GM20431 (cell line): ENCODE results near the gene ARHGEF37.
"Not testable (repeated sequence)": the region's sequence is repeated elsewhere in the genome, so short reads cannot be mapped to it uniquely, and the experiment has no call there.

Experiments
- in situ Hi-C: fragments of 300-500 bp; cut with MseI, MboI; formaldehyde crosslinking; loops from one replicate; pipeline ENCODE4 v1.15.0; 2020; ENCODE audit warnings: low sequenced_read_pairs; ENCODE audit not compliant: unreplicated experiment

ARHGEF37 gene

DNA sequence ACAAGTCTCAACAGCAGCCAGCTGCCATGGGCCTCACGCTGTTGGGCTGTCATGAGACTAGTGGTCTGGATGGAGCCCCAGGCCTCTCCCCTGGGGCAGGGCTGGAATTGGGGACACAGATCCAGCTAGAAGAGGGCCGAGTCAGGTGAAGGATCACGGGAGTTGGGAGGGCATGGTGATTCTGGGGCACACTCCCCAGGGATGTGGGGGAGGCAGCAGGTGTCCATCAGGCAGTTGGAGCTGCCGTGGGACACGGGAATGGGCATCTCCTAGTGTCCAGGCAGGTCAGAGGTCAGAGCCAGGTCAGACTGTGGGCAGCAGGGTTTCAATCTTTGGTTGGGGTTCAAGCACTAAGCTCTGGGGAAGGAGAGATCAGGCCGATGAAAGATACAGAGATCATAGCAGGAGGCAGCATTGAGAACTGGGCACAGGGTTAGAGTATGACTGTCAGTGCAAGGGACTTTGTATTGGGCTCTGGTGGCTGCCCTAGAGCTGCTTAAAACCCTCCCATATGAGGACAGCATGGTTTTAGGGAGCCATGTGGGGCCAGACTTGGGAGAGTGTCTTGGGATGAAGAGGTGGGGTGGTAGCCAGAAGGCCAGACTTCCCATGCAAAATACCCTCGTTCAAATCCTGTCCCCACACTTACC lies 59.2 kb downstream of the ARHGEF37 start:
- in situ Hi-C loops, result no loop called here

DNA sequence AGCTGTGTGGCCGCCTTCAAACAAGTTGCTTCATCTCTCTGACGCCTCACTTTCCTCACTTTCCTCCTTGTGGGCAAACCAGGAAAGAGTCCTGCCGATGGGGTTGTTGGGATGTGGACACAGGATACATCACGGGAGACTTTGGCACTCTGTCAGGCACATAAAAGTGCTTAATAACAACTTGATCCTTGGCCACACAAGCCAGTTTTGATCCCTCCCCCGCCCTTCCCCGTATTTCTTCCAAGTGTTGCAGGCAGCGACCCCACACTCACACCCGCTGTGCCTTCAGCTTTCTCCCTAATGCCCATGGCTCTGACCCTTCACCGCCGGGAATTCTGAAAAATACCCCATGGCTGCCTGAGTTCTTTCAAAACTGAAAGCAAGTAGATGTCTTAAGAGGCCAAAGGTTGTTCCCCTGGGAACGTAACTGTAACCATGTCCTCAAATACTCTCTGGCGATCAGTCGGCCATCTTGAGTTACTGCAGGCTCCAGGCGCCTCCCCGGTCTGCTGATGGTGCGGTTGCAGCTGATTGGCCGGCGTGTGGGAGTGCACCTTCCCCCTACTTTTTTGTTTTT lies 59.8 kb downstream of the ARHGEF37 start:
- in situ Hi-C loops, result no loop called here

DNA sequence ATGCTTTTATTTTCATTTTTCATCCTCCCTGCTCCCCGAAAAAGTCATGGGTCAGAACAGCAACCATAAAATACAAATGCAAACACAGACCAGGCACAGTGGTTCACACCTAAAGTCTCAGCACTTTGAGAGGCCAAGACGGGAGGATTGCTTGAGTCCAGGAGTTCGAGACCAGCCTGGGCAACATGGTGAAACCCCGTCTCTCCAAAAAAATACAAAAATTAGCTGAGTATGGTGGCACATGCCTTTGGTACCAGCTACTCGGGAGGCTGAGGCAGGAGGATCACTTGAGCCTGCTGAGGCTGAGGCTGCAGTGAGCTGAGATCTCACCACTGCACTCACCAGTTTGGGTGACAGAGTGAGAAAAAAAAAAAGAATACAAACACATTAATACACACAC lies 60.3 kb downstream of the ARHGEF37 start:
- in situ Hi-C loops, result no loop called here

DNA sequence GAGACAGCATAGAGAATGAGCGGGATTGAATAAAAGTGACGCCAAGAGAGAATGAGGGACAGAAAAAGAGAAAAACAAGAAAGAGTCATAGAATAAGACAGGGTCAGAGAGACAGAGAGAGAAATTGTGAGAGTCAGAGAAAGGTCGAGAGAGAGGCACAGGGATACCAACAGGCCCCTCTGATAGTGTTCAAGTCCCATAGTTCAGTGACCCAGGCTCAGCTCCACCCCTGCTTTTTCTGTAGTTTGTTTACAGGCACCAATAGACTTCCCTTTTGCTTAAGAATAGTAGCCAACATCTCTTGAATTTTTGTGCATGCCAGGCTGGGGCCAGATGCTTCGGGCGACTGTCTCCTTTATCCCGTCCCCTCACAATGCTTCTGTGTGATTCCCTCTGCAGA lies 62.5 kb downstream of the ARHGEF37 start:
- in situ Hi-C loops, result no loop called here

DNA sequence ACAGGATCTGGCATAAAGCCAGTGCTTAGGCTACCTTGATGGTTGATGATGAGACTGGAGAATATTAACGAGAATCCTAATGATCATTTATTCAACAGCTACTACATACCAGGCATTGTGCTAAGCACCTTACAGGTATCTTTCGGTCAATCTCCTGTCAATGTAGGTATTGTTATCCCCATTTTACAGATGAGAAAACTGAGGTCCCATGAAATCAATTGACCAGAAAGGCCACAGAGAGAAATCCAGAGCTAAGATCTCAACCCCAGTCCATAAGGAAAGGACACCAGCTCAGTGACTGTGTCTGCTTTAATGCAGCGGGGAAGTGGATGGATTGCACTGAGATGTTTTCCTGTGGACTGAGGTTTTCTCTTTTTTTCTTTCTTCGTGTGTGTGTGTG lies 63.3 kb downstream of the ARHGEF37 start:
- in situ Hi-C loops, result no loop called here

DNA sequence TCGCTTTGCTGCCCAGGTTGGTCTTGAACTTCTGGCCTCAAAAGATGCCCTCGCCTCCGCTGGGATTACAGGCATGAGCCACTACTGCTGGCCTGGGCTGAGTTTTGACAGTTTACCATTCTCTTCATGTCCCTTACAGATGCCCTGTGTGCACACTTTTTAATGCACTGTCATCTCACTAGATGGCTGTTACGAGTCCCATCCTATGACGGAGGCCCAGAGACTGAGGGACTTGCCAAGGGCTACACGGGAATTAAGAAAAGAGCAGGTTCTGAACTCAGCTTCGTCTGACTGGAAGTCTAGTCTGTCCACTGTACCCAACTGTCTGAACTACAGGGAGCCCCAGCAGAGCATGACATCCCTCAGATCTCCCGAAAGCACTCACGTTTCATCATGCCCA lies 63.9 kb downstream of the ARHGEF37 start:
- in situ Hi-C loops, result no loop called here

DNA sequence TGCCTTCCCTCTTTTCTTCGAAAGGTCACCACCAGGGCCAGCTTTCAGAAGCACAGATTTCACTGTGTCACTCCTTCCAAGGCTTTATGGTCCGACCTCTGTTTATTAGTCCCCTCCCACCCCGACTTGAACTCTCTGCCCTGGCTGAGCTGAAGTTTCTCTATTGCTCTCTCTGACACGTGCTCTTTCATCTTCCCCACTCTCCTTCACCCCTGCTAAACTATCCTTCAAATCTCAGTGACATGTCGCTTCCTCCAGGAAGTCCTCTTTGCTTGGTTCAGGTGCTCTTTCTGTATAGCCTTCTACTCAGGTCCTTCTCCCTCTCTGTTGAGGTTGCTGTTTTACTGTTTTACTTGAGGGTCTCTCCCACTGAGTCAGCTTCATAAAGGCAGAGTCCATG lies 64.4 kb downstream of the ARHGEF37 start:
- in situ Hi-C loops, result no loop called here

DNA sequence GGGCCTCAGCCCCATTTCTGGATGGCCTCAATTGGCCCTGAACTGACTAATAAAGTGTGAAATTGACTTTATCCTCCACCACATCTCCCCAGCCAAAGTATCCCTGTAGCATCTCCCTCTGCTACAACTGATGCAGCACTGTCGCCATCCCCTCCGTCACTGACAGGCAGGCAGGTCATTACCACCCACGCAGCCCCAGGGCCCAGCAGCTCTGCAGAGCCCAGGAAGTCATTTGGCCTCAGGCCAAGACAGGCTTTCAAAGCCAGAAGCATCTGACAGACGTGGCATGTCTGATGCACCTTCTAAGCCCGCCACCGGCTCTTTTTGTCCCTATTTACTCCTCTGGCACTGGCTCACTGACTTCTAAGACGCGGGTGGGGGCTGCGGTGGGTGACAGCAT lies 65.3 kb downstream of the ARHGEF37 start:
- in situ Hi-C loops, result no loop called here

DNA sequence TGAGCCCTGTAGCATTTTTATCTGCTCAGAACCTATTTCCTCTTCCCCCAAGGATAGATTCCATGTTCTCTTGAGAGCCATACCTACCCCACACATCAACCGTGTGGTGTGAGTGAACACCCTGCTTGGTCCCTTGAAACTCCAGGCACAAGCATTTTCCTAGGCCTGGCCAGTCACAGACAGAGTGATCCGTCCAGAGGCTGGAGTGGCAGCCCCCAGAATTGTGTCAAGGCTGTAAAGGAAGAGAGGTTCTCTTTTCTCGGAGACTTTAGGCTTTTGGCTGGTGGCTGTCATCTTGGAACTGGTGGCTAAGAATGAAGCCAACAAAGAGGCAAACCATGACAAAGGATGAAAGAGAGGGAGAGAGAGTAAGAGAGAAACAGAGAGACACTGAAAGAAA lies 66.0 kb downstream of the ARHGEF37 start:
- in situ Hi-C loops, result no loop called here

DNA sequence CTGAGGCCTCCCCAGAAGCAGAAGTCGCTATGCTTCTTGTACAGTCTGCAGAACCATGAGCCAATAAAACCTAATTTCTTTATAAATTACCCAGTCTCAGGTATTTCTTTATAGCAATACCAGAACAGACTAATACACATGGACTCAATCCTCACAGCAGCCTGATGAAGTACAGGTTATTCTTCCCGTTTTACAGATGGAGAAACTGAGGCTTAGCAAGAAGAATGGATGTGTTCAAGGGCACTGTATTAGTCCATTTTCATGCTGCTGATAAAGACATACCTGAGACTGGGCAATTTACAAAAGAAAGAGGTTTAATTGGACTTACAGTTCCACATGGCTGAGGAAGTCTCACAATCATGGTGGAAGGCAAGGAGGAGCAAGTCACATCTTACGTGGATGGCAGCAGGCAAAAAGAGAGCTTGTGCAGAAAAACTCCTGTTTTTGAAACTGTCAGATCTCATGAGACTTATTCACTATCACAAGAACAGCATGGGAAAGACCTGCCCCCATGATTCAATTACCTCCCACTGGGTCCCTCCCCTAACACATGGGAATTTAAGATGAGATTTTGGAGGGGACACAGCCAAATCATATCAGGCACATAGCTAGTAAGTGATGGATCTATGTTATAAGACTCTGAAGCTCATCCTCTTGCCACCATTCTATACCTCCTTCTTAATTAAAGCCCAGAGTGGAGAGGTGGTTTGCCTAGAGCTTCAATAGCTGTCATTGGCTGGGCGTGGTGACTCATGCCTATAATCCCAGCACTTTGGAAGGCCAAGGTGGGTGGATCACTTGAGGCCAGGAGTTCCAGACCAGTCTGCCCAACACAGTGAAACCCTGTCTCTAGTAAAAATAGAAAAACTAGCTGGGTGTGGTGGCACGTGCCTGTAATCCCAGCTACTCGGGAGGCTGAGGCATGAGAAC lies 67.4 kb downstream of the ARHGEF37 start:
- in situ Hi-C loops, result not testable (repeated sequence)

DNA sequence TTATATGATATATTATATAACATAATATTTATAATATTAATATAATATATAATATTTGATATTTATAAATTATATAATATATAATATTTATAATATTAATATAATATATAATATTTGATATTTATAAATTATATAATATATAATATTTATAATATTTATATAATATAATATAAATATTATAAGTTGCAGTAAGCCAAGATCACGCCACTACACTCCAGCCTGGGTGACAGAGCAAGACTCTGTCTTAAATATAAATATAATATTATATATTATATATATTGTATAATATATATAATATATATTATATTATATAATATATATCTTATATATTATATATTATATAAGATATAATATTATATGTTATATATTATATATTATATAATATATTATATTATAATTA lies 68.4 kb downstream of the ARHGEF37 start:
- in situ Hi-C loops, result not testable (repeated sequence)

DNA sequence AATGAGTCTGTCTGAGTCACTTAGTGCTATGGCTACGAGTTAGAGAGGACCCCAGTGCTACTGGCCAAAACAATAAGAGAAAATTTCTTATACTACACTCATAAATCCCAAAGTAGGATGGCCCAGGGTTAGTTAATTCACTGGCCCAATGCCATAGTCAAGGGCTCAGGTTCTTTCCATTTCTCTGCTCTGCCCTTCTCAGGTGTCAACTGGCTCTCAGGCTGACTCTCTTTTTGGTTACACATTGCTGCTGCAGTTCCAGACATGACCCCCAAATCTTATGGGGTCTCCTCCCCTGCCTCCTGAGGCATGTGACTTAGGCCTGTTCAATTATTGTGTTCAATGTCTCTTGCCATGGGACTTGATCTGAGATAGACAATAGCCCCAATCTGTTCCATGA lies 70.4 kb downstream of the ARHGEF37 start:
- in situ Hi-C loops, result no loop called here

DNA sequence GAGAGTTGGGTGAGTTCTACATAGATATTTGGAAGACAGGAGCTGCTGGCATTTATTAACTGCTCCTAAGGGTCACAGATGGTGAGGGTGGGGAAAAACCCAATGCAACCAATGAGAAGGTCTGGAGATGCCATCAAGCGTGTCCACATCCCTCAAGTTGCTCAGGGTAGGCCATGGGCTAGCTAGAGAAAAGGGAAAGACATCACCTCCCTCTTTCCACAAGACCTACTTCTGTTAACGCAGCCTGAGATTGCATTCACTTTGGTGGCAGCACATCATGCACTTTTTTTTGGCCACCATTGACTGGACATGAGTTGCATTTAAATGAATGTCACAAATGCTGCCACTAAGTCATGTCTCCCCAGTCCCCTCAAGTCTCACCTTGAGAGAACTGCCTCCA lies 71.4 kb downstream of the ARHGEF37 start:
- in situ Hi-C loops, result no loop called here

DNA sequence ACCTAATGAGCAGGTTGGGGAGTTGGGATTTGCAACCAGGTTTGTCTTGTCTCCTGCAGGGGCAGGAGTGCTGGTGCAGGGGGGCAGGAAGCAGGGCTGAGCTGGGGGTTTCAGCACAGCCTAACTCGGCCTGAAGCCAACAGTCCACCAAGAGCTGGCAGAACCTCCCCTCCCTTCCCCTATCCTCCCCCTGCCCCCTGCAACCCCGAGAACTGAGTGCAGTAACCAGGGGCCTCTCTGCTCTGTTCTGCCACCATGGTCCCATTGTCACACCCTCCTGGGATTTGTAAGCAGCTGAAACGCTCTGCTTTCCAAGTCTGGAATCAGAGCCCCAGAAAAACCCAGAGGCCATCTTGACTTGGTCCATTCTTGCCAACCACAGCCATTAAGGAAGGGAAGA lies 72.9 kb downstream of the ARHGEF37 start:
- in situ Hi-C loops, result no loop called here

DNA sequence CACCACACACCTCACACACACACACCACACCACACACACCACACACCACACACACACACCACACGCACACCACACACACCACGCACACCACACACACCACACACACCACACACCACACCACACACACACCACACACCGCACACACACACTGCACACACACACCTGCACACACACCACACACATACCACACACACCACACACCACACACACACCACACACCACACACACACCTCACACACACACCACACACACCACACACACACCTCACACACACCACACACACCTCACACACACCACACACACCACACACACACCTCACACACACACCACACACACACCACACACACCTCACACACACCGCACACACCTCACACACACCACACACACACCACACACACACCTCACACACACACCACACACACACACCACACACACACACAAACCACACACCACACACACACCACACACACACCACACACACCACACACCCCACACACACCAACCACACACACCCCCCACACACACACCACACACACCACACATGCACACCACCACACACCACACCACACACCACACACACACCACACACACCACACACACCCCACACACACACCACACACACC lies 73.7 kb downstream of the ARHGEF37 start:
- in situ Hi-C loops, result no loop called here

DNA sequence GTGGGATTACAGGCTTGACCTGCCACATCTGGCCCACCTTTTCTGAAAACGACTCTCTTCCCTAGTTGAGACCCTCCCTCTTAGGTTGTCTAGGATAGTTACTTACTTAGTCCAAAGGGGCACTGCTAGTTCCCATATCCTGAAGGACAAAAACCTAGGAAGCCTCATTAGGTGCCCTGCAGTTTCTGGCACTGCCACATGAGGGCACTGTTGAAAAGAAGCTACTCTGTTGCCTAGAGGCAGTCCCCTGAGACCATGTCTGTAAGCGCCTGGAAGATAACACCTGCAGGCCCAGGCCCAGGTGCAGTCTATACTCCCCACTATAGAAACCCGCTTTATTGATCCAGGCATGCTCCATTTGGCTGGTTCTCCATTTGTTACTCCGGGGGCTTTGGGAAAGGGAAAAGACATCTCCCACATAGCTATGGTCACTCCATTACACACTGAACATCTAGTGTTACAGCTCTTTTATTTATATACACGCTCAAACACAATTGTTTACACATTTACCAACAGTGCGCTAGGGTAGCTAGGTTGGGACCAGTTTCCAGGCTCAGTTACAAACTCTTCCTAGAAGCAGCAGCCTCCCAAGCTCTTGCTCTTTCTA lies 75.4 kb downstream of the ARHGEF37 start:
- in situ Hi-C loops, result no loop called here

DNA sequence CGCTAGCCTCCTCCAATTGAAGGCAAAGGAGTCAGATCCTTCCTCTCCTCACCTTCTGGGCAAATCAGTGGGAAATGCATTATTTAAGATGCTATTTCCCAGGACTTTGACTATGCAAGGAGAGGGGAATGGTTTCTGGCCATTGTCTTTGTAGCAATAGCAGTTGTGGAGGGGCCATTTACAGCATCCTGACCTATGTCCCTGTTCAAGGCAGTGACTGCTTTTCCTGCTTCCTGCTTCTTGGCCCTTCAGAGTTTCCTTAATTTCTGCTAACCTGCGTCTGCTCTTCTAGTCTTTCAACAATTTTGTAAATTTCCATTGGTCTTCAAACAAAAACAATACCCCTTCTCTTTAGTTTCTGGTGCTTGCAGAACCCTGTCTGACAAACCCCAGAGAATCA lies 76.0 kb downstream of the ARHGEF37 start:
- in situ Hi-C loops, result no loop called here

DNA sequence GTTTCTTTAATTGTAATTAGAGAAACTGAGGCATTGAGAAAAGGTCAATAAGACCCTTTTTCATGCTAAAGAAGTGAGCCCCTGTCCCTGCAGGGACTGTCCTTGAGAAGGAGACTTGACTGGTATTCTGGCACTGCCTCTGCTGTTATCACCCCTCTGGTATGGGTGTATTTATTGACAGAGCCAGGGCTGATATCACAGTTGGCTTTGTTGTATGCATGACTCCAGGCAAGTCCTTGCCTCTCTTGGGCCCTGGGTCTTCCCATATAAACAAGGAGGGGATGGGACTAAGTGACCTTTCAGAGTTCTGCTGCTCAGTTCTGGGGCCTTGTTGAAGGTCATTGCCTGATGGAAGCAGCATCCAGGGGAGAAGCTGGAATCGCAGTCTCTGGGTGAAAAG lies 77.0 kb downstream of the ARHGEF37 start:
- in situ Hi-C loops, result no loop called here

DNA sequence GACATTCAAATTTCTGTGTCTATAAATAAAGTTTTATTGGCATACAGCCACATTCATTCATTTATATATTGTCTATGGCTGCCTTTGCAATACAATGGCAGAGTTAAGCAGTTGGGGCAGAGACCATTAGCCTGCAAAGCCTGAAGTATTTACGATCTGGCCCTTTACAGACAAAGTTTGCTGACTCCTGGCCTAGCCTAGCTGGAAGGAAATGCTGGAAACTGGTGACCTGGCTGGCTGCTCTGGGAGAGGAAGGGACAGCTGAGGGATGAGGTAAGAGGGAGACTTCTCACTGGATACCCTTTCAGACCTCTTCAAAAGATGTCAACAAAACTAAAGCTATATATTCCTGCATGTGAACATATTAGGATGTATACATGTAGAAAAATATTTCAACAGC lies 82.8 kb downstream of the ARHGEF37 start:
- in situ Hi-C loops, result loop anchor here (10.0 kb wide), 1 partner anchor 161 kb away; no protein-coding TSS in a partner anchor

DNA sequence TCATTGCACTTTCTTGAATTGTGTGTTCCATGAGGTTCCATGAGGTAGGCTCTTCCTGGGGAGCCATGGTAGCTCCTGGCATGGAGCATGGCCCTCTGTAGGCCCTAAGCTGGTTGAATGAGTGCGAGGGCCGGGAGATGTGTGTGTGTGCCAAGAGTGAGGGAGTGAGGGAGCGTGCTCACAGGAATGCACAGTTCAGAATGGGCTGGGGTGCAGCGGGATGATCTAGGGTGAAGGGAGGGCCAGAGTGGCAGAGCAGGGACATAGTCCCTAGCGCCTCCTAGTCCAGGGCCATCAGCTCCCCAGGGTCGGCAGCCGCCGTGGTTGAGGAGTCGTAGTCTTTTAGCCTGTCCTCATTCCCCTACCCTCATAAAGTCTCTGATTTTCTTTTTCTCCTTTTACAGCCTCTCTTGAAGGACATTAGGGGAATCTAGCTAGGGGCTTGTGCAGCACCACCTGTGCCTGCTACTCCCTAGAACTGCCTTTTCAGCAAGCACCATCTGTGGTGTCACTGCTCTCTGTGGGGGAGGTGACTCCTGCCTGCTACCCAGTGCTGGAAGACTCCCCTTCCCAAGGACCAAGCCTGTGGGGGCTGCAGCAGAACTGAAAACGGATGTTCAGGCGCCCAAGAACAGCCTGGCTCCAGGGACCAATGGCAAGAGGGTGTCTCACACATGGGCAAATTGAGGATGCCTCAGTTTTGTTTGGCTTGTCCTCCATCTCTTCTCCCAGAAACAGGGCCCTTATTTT lies 83.5 kb downstream of the ARHGEF37 start:
- in situ Hi-C loops, result loop anchor here (10.0 kb wide), 1 partner anchor 160 kb away; no protein-coding TSS in a partner anchor
